Kidney epithelial cell (primary cell): Measurements from ENCODE around the gene DZANK1. TPM values are rescaled to one million over a fixed set of nuclear protein-coding genes. Genes with fewer than 3 reads are reported as not detected.

Experiments used
- DNase-seq: peaks from one replicate; pipeline ENCODE4 v3.0.0-alpha.2; 2010; ENCODE audit warnings: low read depth
- H3K27me3 ChIP-seq: 2 replicates; pipeline ENCODE4 v1.6.0; 2011; ENCODE audit warnings: low read length; ENCODE audit not compliant: control insufficient read depth, insufficient read depth
- H3K36me3 ChIP-seq: 2 replicates; pipeline ENCODE4 v1.5.1; 2011; ENCODE audit warnings: low read length; ENCODE audit not compliant: control insufficient read depth, insufficient read depth
- H3K4me3 ChIP-seq: 2 replicates; pipeline ENCODE4 v1.5.1; 2011; ENCODE audit warnings: low read depth, mild to moderate bottlenecking, control low read depth, low read length
- CTCF ChIP-seq: IDR thresholded peaks from 2 replicates; pipeline ENCODE4 v1.5.1; 2011; ENCODE audit warnings: mild to moderate bottlenecking, moderate library complexity, low read length, control low read depth, inconsistent platforms; ENCODE audit not compliant: insufficient read depth, poor library complexity, severe bottlenecking
- total RNA-seq: library from RNA; depleted of rRNA; stranded (reverse); fragments of >200 nt; gene quantifications from 2 replicates; pipeline ENCODE4 v1.2.3, GENCODE V29; 2015

The DZANK1 gene
- total RNA-seq, result 1.4 and 2.9 TPM in 2 replicates

DNA sequence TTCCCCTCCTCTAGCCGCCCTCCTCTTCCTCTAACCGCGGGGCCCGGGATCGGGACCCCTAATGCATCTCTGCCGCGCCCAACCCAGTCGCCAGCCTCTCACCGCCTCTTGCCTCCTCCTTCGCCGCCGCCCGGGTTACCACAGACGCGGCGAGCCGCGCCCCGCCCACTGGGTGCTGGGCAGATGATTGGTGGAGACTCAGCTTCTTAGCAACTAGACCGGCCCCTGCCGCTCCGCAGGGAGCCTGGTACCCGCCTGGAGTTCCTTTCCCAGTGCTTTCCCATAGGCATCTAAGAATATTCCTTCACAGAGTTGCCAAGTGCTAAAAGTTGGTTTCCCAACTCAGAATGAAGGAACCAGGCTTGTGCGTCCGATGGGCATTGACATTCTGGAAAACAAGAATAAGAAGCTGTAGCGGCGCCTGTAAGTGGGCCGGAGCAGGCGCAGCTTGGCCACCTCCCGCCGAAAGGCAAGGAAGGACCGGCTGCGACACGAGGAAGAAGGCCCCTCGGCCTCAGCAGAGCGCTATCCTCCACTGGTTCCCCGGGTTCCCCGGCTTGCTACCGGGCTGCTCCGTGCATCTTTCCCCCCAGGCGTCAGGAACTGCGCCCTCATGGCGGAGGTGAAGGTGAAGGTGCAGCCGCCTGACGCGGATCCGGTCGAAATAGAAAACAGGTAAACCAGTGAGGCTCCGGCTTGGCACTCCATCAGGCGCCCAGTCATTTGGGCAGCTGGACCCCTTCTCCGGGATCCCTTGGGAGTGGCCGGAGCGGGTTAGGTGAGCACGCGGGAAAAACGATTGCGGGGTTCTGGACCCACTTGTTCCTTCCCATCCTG, at the start of gene DZANK1, which contains the start of gene POLR3F:
TSS of gene DZANK1 (minus strand) at position 137 of the 837 bp plus-strand sequence. CDS start 1,672 bp downstream, outside the sequence.
TSS of gene POLR3F (plus strand) at position 497 of the 837 bp plus-strand sequence. CDS start at position 614, 117 bp downstream.
- H3K4me3 ChIP-seq, result peak within 1 kb of the TSS; percentile 99
- DNase-seq, result peak; percentile 87
- H3K27me3 ChIP-seq, result no peaks in the 10 kb centered on the region
- no peaks in the 10 kb centered on the region for H3K36me3 ChIP-seq
- TF ChIP-seq CTCF, result no peak

DNA sequence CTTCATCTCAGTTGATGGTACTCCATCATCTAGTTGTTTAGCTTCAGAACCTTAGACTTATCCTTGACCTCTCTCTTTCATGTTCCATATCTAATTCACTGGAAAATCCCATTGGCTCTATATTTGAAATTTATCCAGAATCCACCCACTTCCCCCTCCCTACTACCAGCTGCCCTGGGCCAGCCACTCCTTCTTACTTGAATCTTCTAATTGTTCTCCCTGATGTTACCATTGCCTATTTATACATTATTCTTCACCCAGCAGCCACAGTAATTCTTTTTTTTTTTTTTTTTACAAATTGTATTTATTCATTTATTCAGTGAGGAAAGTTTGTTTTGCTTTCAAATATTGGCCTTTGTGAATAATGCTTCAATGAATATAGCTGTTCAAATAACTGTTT, 49.1 kb upstream of the DZANK1 start:
- no peak for TF ChIP-seq CTCF
- Histone ChIP-seq H3K36me3 (peaks cover 2% of the 10 kb centered on the region), H3K27me3 (no peaks in the 10 kb centered on the region), H3K4me3 (no peak overlapping the region)
- DNase-seq, result no peak

- peaks cover 2% of the 10 kb centered on the region for H3K36me3 ChIP-seq
- TF ChIP-seq CTCF, result no peak
- no peaks in the 10 kb centered on the region for H3K27me3 ChIP-seq
- no peak for DNase-seq
- no peak overlapping the region for H3K4me3 ChIP-seq
Measured at GRCh38 chr20:18514127-18514526, 47.3 kb upstream of the DZANK1 start.

GRCh38 chr20:18513208-18513607, 46.4 kb upstream of the DZANK1 start:
- no peaks in the 10 kb centered on the region for H3K27me3 ChIP-seq
- no peak for DNase-seq
- no peak overlapping the region for H3K4me3 ChIP-seq
- no peak for TF ChIP-seq CTCF
- peaks cover 2% of the 10 kb centered on the region for H3K36me3 ChIP-seq

DNA sequence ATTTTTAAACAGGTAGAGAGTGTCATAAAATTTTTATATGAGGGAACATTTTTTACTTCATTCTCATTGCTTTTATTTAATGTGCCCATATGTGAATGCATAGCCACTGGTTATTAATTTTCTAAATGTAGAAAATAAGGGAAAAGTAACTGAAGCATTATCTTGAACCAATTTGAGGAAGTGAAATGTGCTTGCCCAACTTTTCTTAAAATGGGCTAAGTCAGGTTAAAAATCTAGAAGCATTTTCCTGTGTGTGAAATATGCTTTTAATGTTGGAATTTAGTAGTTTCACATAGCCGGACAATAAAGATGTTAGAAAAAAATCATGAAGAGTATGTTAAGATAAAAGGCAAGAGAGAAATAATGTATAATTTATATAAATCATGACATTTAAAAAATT, 44.7 kb upstream of the DZANK1 start:
- no peak overlapping the region for H3K4me3 ChIP-seq
- no peak for TF ChIP-seq CTCF
- no peaks in the 10 kb centered on the region for H3K27me3 ChIP-seq
- DNase-seq, result no peak
- H3K36me3 ChIP-seq, result peaks cover 2% of the 10 kb centered on the region
